ENCODE data around the gene ITGA3.

GRCh38 chr17:50133769-50134099, 77.8 kb downstream of the ITGA3 start:
- no peak for TF ChIP-seq CTCF (IDR thresholded peaks at IDR 0.05; ENCODE audit: low read length)
- no peak for TF ChIP-seq EZH2 (IDR thresholded peaks at IDR 0.05; ENCODE audit: borderline replicate concordance, low read length)
